ENCODE results near the gene DOCK1. TPM values are rescaled to one million over a fixed set of nuclear protein-coding genes. Genes with fewer than 3 reads are reported as not detected.

DOCK1 gene
- total RNA-seq, 2 experiments from 2014 or later: 0.22 to 0.29 TPM

DNA sequence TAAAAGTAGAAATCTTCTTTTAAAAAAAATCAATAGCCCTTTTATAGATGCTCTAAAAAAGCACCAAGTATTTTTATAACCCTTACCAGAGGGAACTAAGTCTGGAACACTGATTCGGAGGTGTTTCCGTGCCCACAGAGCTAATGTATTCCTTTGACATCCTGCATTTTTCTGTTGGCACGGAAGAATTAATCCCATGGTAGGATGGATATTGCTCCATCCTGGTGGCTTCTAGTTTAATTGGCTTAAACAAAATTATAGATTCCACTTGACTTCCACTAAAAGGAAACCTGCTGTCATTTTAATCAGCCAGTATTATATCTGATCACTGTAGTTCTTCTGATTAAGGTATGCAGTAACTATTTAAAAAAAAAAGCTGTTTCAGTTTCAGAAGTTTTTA lies 479.8 kb downstream of the DOCK1 start:
- ChIA-PET POLR2A (no interaction called here), CTCF (interaction anchor here (0.7 kb wide), 1 partner anchor 180 kb away, joined by 3 read pairs; no protein-coding TSS in a partner anchor)
- H3K27ac Mint-ChIP-seq: no peak overlapping the region
- H3K27me3 Mint-ChIP-seq: peaks cover 2% of the 10 kb centered on the region
- no peaks in the 10 kb centered on the region for H3K9me3 Mint-ChIP-seq
- no peaks in the 10 kb centered on the region for H3K36me3 Mint-ChIP-seq
- intact Hi-C loops (cut with micrococcal nuclease): no loop called here
- no peaks in the 10 kb centered on the region for H3K4me1 Mint-ChIP-seq (ENCODE audit: low read depth)
- no peak overlapping the region for H3K4me3 Mint-ChIP-seq
- DNase-seq: no peak

DNA sequence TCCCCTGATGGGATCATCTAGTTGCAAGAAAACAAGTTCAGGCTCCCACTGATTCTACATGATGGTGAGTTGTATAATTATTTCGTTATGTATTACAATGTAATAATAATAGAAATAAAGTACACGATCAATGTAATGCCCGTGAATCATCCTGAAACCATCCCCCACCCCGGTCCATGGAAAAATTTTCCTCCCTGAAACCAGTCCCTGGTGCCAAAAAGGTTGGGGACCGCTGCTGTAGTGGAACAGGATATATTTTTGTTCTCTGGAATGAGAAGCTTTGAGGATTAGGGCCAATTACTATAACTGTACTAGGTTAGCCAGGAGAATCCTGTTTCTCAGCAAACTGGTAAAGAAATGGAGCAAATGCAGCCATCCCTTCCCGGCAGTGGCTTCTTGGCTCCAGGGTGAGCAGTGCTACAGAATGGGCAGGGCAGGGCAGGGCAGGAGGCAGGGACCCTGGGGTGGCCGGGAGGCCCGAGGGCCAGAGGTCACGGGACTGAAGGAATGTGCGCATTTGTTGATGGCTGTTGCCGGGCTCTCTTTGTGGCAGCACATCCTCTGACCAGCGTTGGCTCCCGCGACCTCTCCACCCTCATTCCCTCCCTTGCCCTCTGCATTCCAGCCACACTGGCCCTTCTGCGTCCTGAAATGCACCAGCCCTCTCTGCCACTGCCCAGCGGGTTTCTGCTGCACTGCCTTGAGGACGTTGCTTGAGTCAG lies 481.5 kb downstream of the DOCK1 start:
- no peaks in the 10 kb centered on the region for H3K36me3 Mint-ChIP-seq
- POLR2A ChIA-PET: no interaction called here
- peaks cover 2% of the 10 kb centered on the region for H3K27me3 Mint-ChIP-seq
- no peak overlapping the region for H3K4me3 Mint-ChIP-seq
- intact Hi-C loops (cut with micrococcal nuclease): no loop called here
- DNase-seq: no peak
- no peaks in the 10 kb centered on the region for H3K9me3 Mint-ChIP-seq
- H3K4me1 Mint-ChIP-seq (ENCODE audit: low read depth): no peaks in the 10 kb centered on the region
- H3K27ac Mint-ChIP-seq: no peak overlapping the region
- CTCF ChIA-PET: no interaction called here

DNA sequence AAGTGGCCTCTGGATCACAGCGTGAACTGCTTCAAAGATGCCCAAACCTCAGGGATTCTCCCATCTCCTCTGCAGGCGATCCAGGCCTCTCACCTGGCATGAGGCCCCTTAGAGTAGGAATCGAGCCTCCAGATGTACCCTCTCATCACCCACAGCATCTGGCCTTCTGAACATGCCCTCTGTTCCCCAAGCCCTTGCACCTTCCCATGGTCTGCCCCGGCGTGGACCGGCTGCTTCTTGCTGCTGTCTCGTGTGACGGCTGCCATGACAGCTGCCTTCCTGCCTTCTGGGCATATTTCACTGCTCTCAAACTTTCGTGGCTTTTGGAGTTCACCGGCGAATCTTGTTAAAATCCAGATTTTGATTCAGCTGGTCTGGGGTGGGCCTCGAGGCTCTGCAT lies 486.6 kb downstream of the DOCK1 start:
- Mint-ChIP-seq H3K27me3 (peaks cover 2% of the 10 kb centered on the region), H3K4me3 (no peak overlapping the region), H3K9me3 (no peaks in the 10 kb centered on the region), H3K4me1 (ENCODE audit: low read depth) (no peaks in the 10 kb centered on the region), H3K36me3 (no peaks in the 10 kb centered on the region), H3K27ac (no peak overlapping the region)
- DNase-seq: no peak
- CTCF ChIA-PET: no interaction called here
- POLR2A ChIA-PET: no interaction called here
- intact Hi-C loops (cut with micrococcal nuclease): no loop called here

DNA sequence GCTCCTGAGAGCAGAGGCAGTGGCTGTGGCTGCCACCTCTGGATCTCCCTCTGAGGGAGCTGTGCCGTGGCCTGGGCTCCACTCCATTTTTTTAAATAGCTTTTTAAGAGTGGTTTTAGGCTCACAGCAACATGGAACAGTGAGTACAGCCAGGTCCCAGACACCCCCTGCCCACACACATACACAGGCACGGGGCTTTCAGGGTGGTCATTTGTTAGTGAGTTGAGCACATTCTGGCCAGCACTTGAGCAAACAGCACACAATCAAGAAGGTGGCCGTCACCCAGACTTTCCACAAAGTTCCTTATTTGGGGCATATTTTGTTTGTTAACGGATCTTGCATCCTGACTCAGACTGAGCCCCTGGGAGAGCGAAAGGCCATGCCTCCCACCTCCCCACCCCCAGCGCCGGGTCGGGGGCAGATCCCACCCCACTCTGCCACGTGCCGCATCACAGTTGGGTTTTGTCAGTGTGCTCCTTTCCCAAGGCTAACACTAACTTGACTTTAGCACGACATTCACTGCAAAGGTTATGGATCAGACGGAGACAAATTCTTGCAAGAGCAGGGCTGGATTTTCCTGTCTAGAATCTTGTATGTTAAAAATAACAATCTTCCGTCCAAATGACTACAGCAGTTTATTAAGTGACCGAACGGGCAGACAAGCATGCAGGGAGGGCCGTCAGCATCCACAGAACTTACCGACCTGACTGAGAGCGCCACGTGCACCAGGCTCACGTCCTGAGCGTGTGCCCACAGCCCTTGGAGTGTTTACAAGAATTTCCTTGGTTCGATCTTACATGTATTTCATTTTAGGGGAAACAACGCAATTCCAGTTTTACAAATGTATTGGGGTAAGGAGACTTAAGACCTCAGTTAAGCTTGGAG lies 487.4 kb downstream of the DOCK1 start:
- Mint-ChIP-seq H3K36me3 (no peaks in the 10 kb centered on the region), H3K27ac (no peak overlapping the region), H3K9me3 (no peaks in the 10 kb centered on the region), H3K4me1 (ENCODE audit: low read depth) (no peaks in the 10 kb centered on the region), H3K27me3 (no peaks in the 10 kb centered on the region), H3K4me3 (no peak overlapping the region)
- POLR2A ChIA-PET: no interaction called here
- intact Hi-C loops (cut with micrococcal nuclease): no loop called here
- no peak for DNase-seq
- CTCF ChIA-PET: no interaction called here

DNA sequence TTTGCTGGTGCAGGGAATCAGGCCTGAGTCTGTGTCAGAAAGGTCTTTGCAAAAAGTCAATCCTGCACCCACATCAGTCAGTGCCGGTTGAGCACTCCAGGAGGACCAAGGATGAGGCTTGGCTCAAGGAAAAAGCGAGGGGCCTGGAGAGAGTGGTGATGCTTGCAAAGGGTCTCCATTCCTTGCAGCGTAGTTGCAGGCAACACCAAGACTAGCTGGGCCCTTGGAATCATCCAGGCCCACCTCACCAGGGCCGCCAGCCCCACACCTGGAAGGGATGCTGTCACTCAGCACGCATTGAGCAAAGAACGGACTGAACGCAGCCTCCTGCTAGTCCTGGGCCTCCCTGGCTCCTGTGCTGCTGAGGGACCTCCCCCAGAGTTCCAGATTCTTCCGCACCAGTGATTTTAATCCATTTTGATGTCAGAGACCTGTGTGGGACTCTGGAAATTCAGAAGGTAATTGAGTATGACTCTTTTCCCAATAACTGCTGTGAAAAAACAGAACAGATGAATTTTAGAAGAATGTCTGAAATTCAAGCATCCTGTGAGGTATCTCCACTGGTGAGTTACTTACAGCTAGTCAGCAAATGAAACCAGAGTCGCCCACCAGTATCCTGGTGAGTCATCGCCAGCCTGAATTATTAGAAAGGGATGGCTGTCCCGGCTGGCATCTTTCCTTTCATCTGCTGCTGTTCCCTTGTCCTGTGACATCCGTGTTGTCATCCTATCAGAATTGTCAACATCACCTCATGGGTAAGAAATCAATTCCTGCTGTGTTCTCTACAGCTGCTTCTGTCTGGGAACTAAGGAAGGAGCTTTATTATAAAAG lies 493.1 kb downstream of the DOCK1 start:
- CTCF ChIA-PET: no interaction called here
- no peak overlapping the region for H3K4me3 Mint-ChIP-seq
- intact Hi-C loops (cut with micrococcal nuclease): no loop called here

DNA sequence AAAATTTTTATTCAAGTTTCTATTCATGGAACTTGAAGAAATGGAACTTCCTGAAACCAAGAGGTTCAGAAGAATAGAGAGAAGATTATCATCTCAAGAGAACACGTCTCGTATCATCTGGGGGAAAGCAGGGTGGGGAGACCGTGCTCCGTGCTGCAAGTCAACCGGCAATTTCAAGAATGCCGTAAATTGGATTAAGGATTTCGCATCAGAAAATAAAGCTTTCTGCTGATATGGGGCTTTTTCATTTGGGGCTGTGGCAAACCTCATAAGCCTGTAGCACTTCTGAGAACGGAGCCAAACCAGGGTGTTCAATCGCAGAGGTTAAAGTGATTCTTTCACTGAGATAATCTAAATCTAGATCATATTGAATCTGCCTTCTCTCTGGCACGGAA lies 493.7 kb downstream of the DOCK1 start:
- Mint-ChIP-seq H3K4me1 (ENCODE audit: low read depth) (no peaks in the 10 kb centered on the region), H3K27me3 (no peaks in the 10 kb centered on the region), H3K27ac (no peak overlapping the region), H3K36me3 (no peaks in the 10 kb centered on the region), H3K9me3 (peaks cover 18% of the 10 kb centered on the region), H3K4me3 (no peak overlapping the region)
- ChIA-PET CTCF (no interaction called here), POLR2A (no interaction called here)
- intact Hi-C loops (cut with micrococcal nuclease): no loop called here
- no peak for DNase-seq

More for the DNA sequence above, 493.1 kb downstream of the DOCK1 start:
- H3K9me3 Mint-ChIP-seq: peaks cover 18% of the 10 kb centered on the region
- H3K27ac Mint-ChIP-seq: no peak overlapping the region
- H3K4me1 Mint-ChIP-seq (ENCODE audit: low read depth): no peaks in the 10 kb centered on the region
- H3K36me3 Mint-ChIP-seq: no peaks in the 10 kb centered on the region
- POLR2A ChIA-PET: no interaction called here
- H3K27me3 Mint-ChIP-seq: no peaks in the 10 kb centered on the region
- no peak for DNase-seq

DNA sequence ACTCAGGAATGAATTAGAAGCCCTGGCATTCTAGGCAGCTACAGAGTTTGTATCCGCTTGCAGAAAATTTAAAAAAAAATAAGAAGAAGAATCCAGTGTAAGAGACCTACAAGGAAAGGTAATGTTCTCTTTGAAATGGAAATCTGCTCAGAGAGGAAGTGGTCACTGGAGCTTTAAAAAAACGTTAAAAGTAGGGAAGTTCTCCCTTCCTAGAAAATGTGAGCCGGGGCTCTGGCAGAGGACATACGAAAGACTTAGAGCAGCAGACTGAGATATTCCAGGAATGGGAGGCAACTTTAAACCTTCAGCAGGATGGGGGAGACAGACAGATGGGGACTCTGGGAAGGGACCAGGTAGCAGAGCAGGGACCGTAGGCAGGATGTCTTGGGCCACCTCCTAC lies 494.4 kb downstream of the DOCK1 start:
- no peaks in the 10 kb centered on the region for H3K36me3 Mint-ChIP-seq
- H3K4me3 Mint-ChIP-seq: no peak overlapping the region
- H3K27ac Mint-ChIP-seq: no peak overlapping the region
- H3K27me3 Mint-ChIP-seq: no peaks in the 10 kb centered on the region
- no peaks in the 10 kb centered on the region for H3K4me1 Mint-ChIP-seq (ENCODE audit: low read depth)
- intact Hi-C loops (cut with micrococcal nuclease): no loop called here
- ChIA-PET CTCF (no interaction called here), POLR2A (no interaction called here)
- DNase-seq: no peak
- peaks cover 18% of the 10 kb centered on the region for H3K9me3 Mint-ChIP-seq

DNA sequence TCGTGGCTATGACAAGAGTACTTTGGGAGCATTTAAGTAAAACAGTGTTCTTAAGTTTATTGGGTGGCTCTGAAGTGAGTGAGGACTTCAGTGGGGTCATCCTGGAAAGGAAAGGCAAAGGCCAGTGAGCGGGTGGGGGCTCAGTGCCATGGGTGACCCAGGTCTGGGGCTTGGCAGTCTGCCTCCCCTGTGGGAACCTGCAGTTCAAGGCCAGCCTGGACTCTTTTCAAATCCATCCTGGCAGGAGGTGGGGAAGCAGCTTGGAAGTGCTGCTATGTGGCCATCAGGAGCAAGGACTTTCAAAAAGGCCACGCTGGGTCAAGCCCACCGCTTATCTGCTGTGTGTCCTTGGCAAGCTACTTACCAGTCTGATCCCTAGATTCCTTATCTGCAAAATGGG lies 495.0 kb downstream of the DOCK1 start:
- intact Hi-C loops (cut with micrococcal nuclease): no loop called here
- Mint-ChIP-seq H3K9me3 (peaks cover 18% of the 10 kb centered on the region), H3K36me3 (no peaks in the 10 kb centered on the region), H3K4me3 (no peak overlapping the region), H3K27me3 (no peaks in the 10 kb centered on the region), H3K27ac (no peak overlapping the region), H3K4me1 (ENCODE audit: low read depth) (no peaks in the 10 kb centered on the region)
- ChIA-PET CTCF (no interaction called here), POLR2A (no interaction called here)
- no peak for DNase-seq

DNA sequence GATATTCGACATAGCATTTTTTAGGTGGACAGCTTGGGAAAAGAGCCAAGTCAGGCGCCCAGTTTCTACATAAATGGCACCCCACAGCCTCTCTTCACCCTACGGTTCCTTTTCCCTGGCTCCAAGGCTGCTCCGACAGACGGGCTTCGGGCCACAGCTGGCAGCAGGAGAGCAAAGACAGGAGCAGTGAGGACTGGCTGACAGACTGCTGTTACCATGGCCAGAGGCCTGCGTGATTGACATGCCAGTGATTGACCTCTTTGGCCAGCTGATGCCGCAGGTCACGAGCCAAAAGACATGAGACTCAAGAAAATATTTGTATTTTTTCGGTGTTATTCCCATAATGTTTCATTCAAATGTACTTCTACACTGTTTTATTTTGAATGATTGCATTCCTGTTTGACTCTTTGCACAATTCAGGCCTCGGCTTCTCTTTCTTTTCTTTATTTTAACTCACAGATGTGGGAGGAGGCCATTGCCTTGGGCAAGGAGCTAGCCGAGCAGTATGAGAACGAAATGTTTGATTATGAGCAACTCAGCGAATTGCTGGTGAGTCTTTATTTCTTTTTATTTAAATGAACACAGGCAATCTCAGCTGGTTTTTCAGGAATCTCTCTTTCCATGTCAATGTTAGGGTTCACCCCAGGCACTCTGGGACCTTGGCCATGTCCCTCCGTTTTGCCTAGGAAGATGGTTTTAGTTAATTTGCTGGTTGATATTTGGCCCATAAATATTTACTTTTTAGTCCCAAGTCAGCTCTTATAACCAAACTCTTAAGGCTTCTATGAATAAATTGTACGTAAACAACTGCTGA lies 497.6 kb downstream of the DOCK1 start:
- CTCF ChIA-PET: no interaction called here
- H3K27ac Mint-ChIP-seq: no peak overlapping the region
- peaks cover 18% of the 10 kb centered on the region for H3K9me3 Mint-ChIP-seq
- no peaks in the 10 kb centered on the region for H3K4me1 Mint-ChIP-seq (ENCODE audit: low read depth)
- intact Hi-C loops (cut with micrococcal nuclease): no loop called here
- no peak overlapping the region for H3K4me3 Mint-ChIP-seq
- H3K36me3 Mint-ChIP-seq: no peaks in the 10 kb centered on the region
- H3K27me3 Mint-ChIP-seq: no peaks in the 10 kb centered on the region
- POLR2A ChIA-PET: no interaction called here
- no peak for DNase-seq

DNA sequence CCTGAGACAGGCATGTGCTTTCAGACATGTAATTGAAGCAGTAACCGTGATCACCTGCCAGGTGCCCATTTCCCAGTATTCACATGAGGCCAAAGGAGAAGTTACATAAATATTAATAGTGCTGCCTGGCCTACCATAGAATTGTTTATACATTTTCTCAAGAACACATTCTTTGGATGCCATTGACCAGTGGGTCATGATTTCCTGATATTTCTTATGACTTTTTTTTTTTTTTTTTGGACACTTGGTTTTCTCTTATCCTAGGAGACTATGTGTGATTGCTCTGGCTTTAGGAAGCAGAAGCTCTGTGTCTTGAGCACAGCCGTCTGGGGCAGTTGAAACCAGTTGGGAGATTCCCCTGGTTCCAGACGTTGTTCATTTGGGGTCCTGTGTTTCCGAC lies 500.0 kb downstream of the DOCK1 start:
- no peaks in the 10 kb centered on the region for H3K27me3 Mint-ChIP-seq
- no peak overlapping the region for H3K4me3 Mint-ChIP-seq
- no peak for DNase-seq
- H3K36me3 Mint-ChIP-seq: no peaks in the 10 kb centered on the region
- intact Hi-C loops (cut with micrococcal nuclease): no loop called here
- ChIA-PET POLR2A (no interaction called here), CTCF (no interaction called here)
- peaks cover 18% of the 10 kb centered on the region for H3K9me3 Mint-ChIP-seq
- H3K4me1 Mint-ChIP-seq (ENCODE audit: low read depth): no peaks in the 10 kb centered on the region
- no peak overlapping the region for H3K27ac Mint-ChIP-seq

DNA sequence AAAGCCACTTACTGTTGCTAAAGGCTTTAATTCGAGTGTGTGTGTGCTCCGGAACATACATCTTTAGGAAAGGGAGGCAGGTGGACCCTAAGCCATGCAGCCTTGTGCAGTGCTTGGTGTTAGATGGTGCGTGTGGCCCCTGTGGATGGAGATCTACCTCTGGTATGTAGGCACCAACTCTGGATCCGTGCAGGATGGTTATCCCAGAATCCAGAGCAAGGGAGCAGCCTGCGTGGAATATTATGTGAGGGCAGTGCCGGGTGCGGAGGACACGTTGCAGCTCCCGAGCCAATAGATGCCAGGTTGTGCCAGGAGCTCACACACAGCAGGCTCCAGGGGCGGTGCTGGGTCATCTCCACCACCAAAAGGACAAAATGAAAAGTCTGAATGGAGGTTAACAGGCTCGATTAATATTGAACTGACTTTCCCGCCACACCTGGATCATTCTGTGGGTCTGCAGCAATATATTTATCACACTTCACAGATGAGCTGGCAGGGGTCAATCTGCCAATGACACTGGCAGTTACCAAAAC lies 500.9 kb downstream of the DOCK1 start:
- H3K4me1 Mint-ChIP-seq (ENCODE audit: low read depth): no peaks in the 10 kb centered on the region
- peaks cover 14% of the 10 kb centered on the region for H3K9me3 Mint-ChIP-seq
- no peak for DNase-seq
- H3K27ac Mint-ChIP-seq: no peak overlapping the region
- ChIA-PET CTCF (no interaction called here), POLR2A (no interaction called here)
- intact Hi-C loops (cut with micrococcal nuclease): no loop called here
- H3K27me3 Mint-ChIP-seq: no peaks in the 10 kb centered on the region
- H3K36me3 Mint-ChIP-seq: no peaks in the 10 kb centered on the region
- no peak overlapping the region for H3K4me3 Mint-ChIP-seq

DNA sequence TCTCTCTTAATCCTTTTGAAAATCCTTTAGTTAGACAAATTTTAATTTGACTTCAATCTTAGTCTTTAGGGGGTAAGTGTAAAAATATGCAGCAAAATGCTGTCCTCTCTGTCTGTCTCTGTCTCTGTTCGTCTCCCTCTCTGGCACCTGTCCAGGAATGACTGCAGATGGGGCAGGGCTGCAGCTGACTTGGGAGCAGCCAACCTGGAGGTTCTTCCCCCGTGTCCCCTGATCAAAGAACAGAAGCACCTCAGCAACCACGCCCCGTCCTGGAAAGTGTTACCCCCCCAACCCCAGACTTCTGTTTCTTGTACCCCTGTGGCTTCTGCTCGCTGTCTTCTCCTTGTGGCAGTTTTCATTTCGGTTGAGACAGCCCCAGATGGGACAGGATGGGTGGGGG lies 502.3 kb downstream of the DOCK1 start:
- ChIA-PET CTCF (no interaction called here), POLR2A (no interaction called here)
- Mint-ChIP-seq H3K9me3 (peaks cover under 1% of the 10 kb centered on the region), H3K4me1 (ENCODE audit: low read depth) (no peaks in the 10 kb centered on the region), H3K27me3 (no peaks in the 10 kb centered on the region), H3K36me3 (no peaks in the 10 kb centered on the region), H3K27ac (no peak overlapping the region), H3K4me3 (no peak overlapping the region)
- intact Hi-C loops (cut with micrococcal nuclease): no loop called here
- no peak for DNase-seq
